Mucosa of descending colon (tissue), 3 donors: Measurements from ENCODE around the gene ELMO2. TPM values are rescaled to one million over a fixed set of nuclear protein-coding genes. Genes with fewer than 3 reads are reported as not detected.

Experiments used
- ATAC-seq: fragments of 200-7000 bp; cut with Tn5 transposase; one replicate; pipeline ENCODE4 v1.9.1; 2020; ENCODE audit warnings: mild to moderate bottlenecking, moderate library complexity
- DNase-seq, 3 donors: peaks; one replicate each; pipeline ENCODE4 v3.0.0-alpha.2; 2020
- H3K36me3 ChIP-seq: fragments of 200-600 bp; one replicate; pipeline ENCODE4 v1.8.0; 2021; ENCODE audit warnings: low read depth, mild to moderate bottlenecking
- H3K4me1 ChIP-seq: fragments of 200-600 bp; one replicate; pipeline ENCODE4 v1.8.0; 2021; ENCODE audit warnings: low read depth, mild to moderate bottlenecking
- H3K4me3 ChIP-seq: fragments of 200-600 bp; one replicate; pipeline ENCODE4 v1.8.0; 2021; ENCODE audit warnings: mild to moderate bottlenecking
- H3K9me3 ChIP-seq: fragments of 200-600 bp; one replicate; pipeline ENCODE4 v1.8.0; 2021; ENCODE audit warnings: mild to moderate bottlenecking
- CTCF ChIP-seq: fragments of 200-600 bp; IDR thresholded peaks from one replicate; pipeline ENCODE4 v1.8.0; 2022; ENCODE audit warnings: antibody characterized with exemption, mild to moderate bottlenecking
- intact Hi-C, 2 donors: fragments of 100-400 bp; cut with DNase I in 1 of 2; cut with micrococcal nuclease in 1 of 2; formaldehyde crosslinking; loops; one replicate each; pipeline versions ENCODE4 v1.11.0 to v1.11.1; 2022; cut with DNase I, micrococcal nuclease
- total RNA-seq, 3 donors: library from RNA; stranded (reverse); fragmentation: NEBNext Ultra II Directional in 2 of 3; extraction: Animal tissue kit (Norgen Biotek cat#: 25700) in 2 of 3; gene quantifications; one replicate each; pipeline versions ENCODE4 v1.2.1 to v1.2.4, GENCODE V29; 2021 to 2023
- donor health status: DM: no; HTN: no; CAD: no; lungs with moderate emphysema.
- donor health status: DM: no; HTN: no; CAD: no.
- donor health status: DM: no; HTN: yes; CAD: no.

ELMO2 gene
- total RNA-seq, 3 donors from 2014 or later = 21.2 to 46.6 (median 27.1) TPM

- no peak for TF ChIP-seq CTCF
- Histone ChIP-seq H3K36me3 (no peaks in the 10 kb centered on the region), H3K9me3 (no peaks in the 10 kb centered on the region), H3K4me1 (no peaks in the 10 kb centered on the region), H3K4me3 (no peak overlapping the region)
- ATAC-seq (no peak), DNase-seq (no peak)
- intact Hi-C loops = no loop called here
Measured at GRCh38 chr20:46339037-46339436, 67.4 kb downstream of the ELMO2 start.

- Histone ChIP-seq H3K4me1 (no peaks in the 10 kb centered on the region), H3K9me3 (no peaks in the 10 kb centered on the region), H3K4me3 (no peak overlapping the region), H3K36me3 (no peaks in the 10 kb centered on the region)
- intact Hi-C loops = no loop called here
- ATAC-seq = no peak
- no peak for TF ChIP-seq CTCF
- no peak for DNase-seq
Measured at GRCh38 chr20:46336735-46337134, 69.7 kb downstream of the ELMO2 start.

- intact Hi-C loops = no loop called here
- Histone ChIP-seq H3K36me3 (no peaks in the 10 kb centered on the region), H3K9me3 (no peaks in the 10 kb centered on the region), H3K4me1 (no peaks in the 10 kb centered on the region), H3K4me3 (no peak overlapping the region)
- DNase-seq (no peak), ATAC-seq (no peak)
- no peak for TF ChIP-seq CTCF
Measured at GRCh38 chr20:46334303-46334904, 72.0 kb downstream of the ELMO2 start.

GRCh38 chr20:46333161-46333991 is 73.0 kb downstream of the ELMO2 start:
- Histone ChIP-seq H3K9me3 (no peaks in the 10 kb centered on the region), H3K4me1 (no peaks in the 10 kb centered on the region), H3K4me3 (no peak overlapping the region), H3K36me3 (no peaks in the 10 kb centered on the region)
- no peak for TF ChIP-seq CTCF
- DNase-seq (no peak), ATAC-seq (no peak)
- intact Hi-C loops = no loop called here

- ATAC-seq = no peak
- DNase-seq = no peak
- Histone ChIP-seq H3K4me3 (no peak overlapping the region), H3K4me1 (no peaks in the 10 kb centered on the region), H3K36me3 (no peaks in the 10 kb centered on the region), H3K9me3 (no peaks in the 10 kb centered on the region)
- TF ChIP-seq CTCF = no peak
- intact Hi-C loops = no loop called here
Measured at GRCh38 chr20:46332373-46333160, 73.8 kb downstream of the ELMO2 start.
